ENCODE measurements around the gene TCFL5. TPM values are rescaled to one million over a fixed set of nuclear protein-coding genes. Genes with fewer than 3 reads are reported as not detected.

The TCFL5 gene
- total RNA-seq, 6 experiments from 2014 or later: 19.9 to 25.2 (median 21.1) TPM

DNA sequence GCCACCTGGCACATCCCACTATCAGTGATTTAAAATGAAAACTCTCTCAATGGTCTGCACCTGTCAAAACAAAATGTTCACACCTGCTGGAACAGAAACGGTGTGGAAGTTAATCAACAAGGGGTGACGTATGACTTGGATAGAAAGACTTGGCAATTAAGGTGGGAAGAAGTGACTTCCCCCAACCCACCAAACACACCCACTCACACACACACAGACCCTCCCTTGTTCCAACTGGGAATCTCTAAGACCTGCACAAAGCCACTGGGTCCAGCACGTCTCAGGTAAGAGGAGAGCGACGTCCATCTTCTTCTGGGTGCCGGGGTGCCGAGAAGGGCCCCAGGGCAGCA lies 25.1 kb upstream of the TCFL5 start:
- H3K27me3 Mint-ChIP-seq (ENCODE audit: insufficient read depth): peaks cover 7% of the 10 kb centered on the region
- H3K36me3 Mint-ChIP-seq (ENCODE audit: low read depth): peaks cover 27% of the 10 kb centered on the region
- no peak for DNase-seq
- H3K4me1 Mint-ChIP-seq (ENCODE audit: low read depth): peaks cover 23% of the 10 kb centered on the region
- H3K4me3 Mint-ChIP-seq: no peak overlapping the region
- H3K27ac Mint-ChIP-seq: no peak overlapping the region; the same call in 1 of the 2 replicates
- no peak for TF ChIP-seq CTCF (IDR thresholded peaks at IDR 0.05)
- H3K9me3 Mint-ChIP-seq: no peaks in the 10 kb centered on the region

GRCh38 chr20:62885896-62886708 lies 24.5 kb upstream of the TCFL5 start:
- no peak for TF ChIP-seq CTCF (IDR thresholded peaks at IDR 0.05)
- Mint-ChIP-seq H3K9me3 (no peaks in the 10 kb centered on the region), H3K36me3 (ENCODE audit: low read depth) (peaks cover 27% of the 10 kb centered on the region), H3K27ac (no peak overlapping the region), H3K27me3 (ENCODE audit: insufficient read depth) (peaks cover 7% of the 10 kb centered on the region), H3K4me3 (no peak overlapping the region), H3K4me1 (ENCODE audit: low read depth) (peaks cover 23% of the 10 kb centered on the region)
- no peak for DNase-seq

DNA sequence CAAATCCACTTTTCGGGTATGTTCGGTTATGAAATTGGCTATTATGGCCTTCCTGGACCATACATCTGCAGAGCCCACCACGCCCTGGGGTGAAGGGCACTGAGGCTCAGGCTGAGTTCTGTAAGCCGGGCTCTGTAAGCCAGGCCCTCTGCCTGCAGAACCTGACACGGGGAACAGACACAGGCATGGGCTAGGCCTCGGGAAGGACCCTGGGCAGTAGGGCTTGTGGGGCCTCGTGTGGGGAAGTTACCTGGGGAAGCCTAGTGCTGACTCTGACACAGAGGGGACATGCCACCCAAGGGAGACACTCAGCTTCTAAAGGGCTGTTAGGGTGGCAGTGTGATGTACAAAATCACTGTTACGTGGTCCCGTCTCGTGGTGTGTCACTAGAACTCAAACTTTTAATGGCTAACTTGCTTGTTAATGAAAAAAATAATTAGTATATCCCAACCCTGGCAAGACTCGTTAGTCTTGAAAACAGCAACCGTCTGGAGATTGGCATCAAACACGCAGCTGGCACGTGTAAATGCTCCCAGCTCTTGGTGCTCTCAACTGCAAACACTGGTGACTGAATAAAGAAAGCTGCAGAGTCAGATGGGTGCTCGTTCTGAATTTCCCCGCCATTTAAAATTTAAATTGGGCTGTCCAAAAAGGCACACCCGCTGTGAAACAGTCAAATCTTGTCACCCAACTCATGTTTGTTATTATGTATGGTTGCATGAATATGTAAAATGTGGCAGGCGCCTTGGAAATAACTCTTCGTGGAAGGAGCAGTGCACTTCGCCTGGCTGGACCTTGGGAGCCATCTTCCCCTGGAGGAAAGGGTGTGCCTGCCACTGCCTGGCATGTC lies 23.6 kb upstream of the TCFL5 start:
- no peak for TF ChIP-seq CTCF (IDR thresholded peaks at IDR 0.05)
- Mint-ChIP-seq H3K36me3 (ENCODE audit: low read depth) (peaks cover 25% of the 10 kb centered on the region), H3K27ac (no peak overlapping the region), H3K9me3 (no peaks in the 10 kb centered on the region), H3K27me3 (ENCODE audit: insufficient read depth) (peaks cover 7% of the 10 kb centered on the region), H3K4me3 (no peak overlapping the region), H3K4me1 (ENCODE audit: low read depth) (peaks cover 23% of the 10 kb centered on the region)
- no peak for DNase-seq

DNA sequence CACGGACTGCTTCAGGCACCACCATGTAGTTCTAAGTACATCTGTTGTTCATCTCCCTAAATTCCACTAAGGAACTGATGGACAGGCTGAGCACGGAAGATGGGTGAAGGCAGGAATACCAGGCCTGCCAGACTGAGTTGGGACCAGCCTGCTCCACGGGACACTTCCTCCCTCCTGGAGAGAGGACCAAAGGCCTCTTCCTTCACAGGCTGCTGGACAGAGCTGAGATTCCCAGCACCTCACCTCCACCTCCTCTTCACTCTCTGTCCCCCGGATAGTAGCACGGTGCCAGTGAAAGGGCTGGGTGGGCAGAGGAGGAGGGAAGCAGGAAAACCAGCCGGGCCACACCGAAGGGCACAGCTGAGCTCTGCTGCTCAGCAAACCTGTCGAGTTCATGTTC lies 22.9 kb upstream of the TCFL5 start:
- peaks cover 23% of the 10 kb centered on the region for H3K4me1 Mint-ChIP-seq (ENCODE audit: low read depth)
- no peaks in the 10 kb centered on the region for H3K9me3 Mint-ChIP-seq
- H3K27ac Mint-ChIP-seq: no peak overlapping the region
- peaks cover 7% of the 10 kb centered on the region for H3K27me3 Mint-ChIP-seq (ENCODE audit: insufficient read depth)
- DNase-seq: no peak
- H3K4me3 Mint-ChIP-seq: no peak overlapping the region
- TF ChIP-seq CTCF (IDR thresholded peaks at IDR 0.05): no peak
- H3K36me3 Mint-ChIP-seq (ENCODE audit: low read depth): peaks cover 25% of the 10 kb centered on the region

GRCh38 chr20:62882426-62882825 lies 20.8 kb upstream of the TCFL5 start:
- Mint-ChIP-seq H3K4me3 (no peak overlapping the region), H3K27ac (no peak overlapping the region), H3K4me1 (ENCODE audit: low read depth) (peaks cover 10% of the 10 kb centered on the region), H3K27me3 (ENCODE audit: insufficient read depth) (peaks cover 7% of the 10 kb centered on the region), H3K9me3 (no peaks in the 10 kb centered on the region), H3K36me3 (ENCODE audit: low read depth) (peaks cover 21% of the 10 kb centered on the region)
- TF ChIP-seq CTCF (IDR thresholded peaks at IDR 0.05): no peak
- DNase-seq: no peak

Measured in HFFc6 (cell line).